HCT116 (cell line): ENCODE data around the gene FAM20C. TPM values are rescaled to one million over a fixed set of nuclear protein-coding genes. Genes with fewer than 3 reads are reported as not detected.

ENCODE experiments used
- ATAC-seq: fragments of 200-7000 bp; cut with Tn5 transposase; 2 replicates; pipeline ENCODE4 v1.9.1; 2020; ENCODE audit warnings: mild to moderate bottlenecking, moderate library complexity
- BruUV-seq: library from RNA; stranded (reverse); fragments of 400-500 nt; replicated peaks from 2 replicates; lab custom pipeline; 2021; lab: Mats Ljungman, UMichigan
- CTCF ChIA-PET: fragments of 300-600 bp; sonication (Branson Sonifier 250); formaldehyde crosslinking; loops from one replicate; lab custom pipeline; 2021; ENCODE audit warnings: antibody characterized with exemption; lab: Charles Lee
- POLR2A ChIA-PET: fragments of 300-600, 350-600 bp; sonication (Branson Sonifier 250); formaldehyde crosslinking; loops from one replicate; lab custom pipeline; 2021; ENCODE audit warnings: antibody characterized with exemption; lab: Charles Lee
- RAD21 ChIA-PET, 2 experiments: fragments of 300-600 bp; sonication (Branson Sonifier 250); formaldehyde crosslinking; loops; one replicate each; lab custom pipeline; 2023; ENCODE audit warnings: low total read pairs in 2 of 2; ENCODE audit not compliant: uncharacterized antibody in 2 of 2, unreplicated experiment in 2 of 2, low non-redundant PET in 1 of 2; lab: Charles Lee
- DNase-seq: peaks from one replicate; pipeline ENCODE4 v3.0.0-alpha.2; 2010; ENCODE audit warnings: low read depth, low spot score
- H2AFZ ChIP-seq: fragments of 200-600 bp; shearing (Covaris generic), sonication (generic); 2 replicates; pipeline ENCODE4 v1.6.1; 2017; ENCODE audit warnings: low read depth, mixed run types, mixed read lengths, antibody characterized with exemption, low read length; ENCODE audit not compliant: poor library complexity, severe bottlenecking
- H3K27ac ChIP-seq: 2 replicates; pipeline ENCODE4 v1.5.1; 2012; ENCODE audit warnings: low read depth, low read length
- H3K27me3 ChIP-seq: fragments of 200-600 bp; sonication (generic); 2 replicates; pipeline ENCODE4 v1.6.1; 2016; ENCODE audit warnings: mixed run types, low read length, mixed read lengths; ENCODE audit not compliant: insufficient read depth
- H3K36me3 ChIP-seq, 2 experiments: fragments of 200-500 bp in 1 of 2; fragments of 200-600 bp in 1 of 2; sonication (Bioruptor generic) in 1 of 2; sonication (generic) in 1 of 2; 2 replicates each; pipeline versions ENCODE4 v1.5.1 to v1.6.1; 2014 to 2016; ENCODE audit warnings: low read length in 2 of 2, inconsistent platforms in 1 of 2, mixed read lengths in 1 of 2, mixed run types in 1 of 2; ENCODE audit not compliant: insufficient read depth in 2 of 2, control insufficient read depth in 1 of 2
- H3K4me1 ChIP-seq, 2 experiments: fragments of 200-600 bp in 1 of 2; sonication (generic) in 1 of 2; 2 replicates each; pipeline versions ENCODE4 v1.5.1 to v1.6.1; 2012 to 2017; ENCODE audit warnings: low read length in 2 of 2, inconsistent platforms in 1 of 2, mild to moderate bottlenecking in 1 of 2, mixed read lengths in 1 of 2, mixed run types in 1 of 2, moderate library complexity in 1 of 2; ENCODE audit not compliant: insufficient read depth in 2 of 2, control insufficient read depth in 1 of 2
- H3K4me2 ChIP-seq: fragments of 200-600 bp; sonication (generic); 2 replicates; pipeline ENCODE4 v1.6.1; 2017; ENCODE audit warnings: mixed run types, low read length, mixed read lengths
- H3K4me3 ChIP-seq, 2 experiments: fragments of 200-600 bp in 1 of 2; sonication (generic) in 1 of 2; replicated peaks in 1 of 2; 2 replicates each; pipeline ENCODE4 v1.5.1; 2011 to 2016; ENCODE audit warnings: low read length in 2 of 2, control low read depth in 1 of 2, low read depth in 1 of 2, mild to moderate bottlenecking in 1 of 2, mixed read lengths in 1 of 2, mixed run types in 1 of 2
- H3K79me2 ChIP-seq: fragments of 200-600 bp; sonication (generic); 2 replicates; pipeline ENCODE4 v1.6.1; 2017; ENCODE audit warnings: mild to moderate bottlenecking, mixed run types, low read length, moderate library complexity, mixed read lengths; ENCODE audit not compliant: insufficient read depth
- H3K9ac ChIP-seq: fragments of 200-600 bp; sonication (generic); 2 replicates; pipeline ENCODE4 v1.6.1; 2016; ENCODE audit warnings: low read length, mixed read lengths
- H3K9me2 ChIP-seq: fragments of 200-600 bp; sonication (generic), shearing (Covaris generic); 2 replicates; pipeline ENCODE4 v1.6.1; 2017; ENCODE audit warnings: mixed run types, mild to moderate bottlenecking, moderate library complexity; ENCODE audit not compliant: insufficient read depth
- H3K9me3 ChIP-seq, 2 experiments: fragments of 200-500 bp in 1 of 2; fragments of 200-600 bp in 1 of 2; sonication (Bioruptor generic) in 1 of 2; sonication (generic) in 1 of 2; 2 replicates each; pipeline ENCODE4 v1.6.1; 2014 to 2017; ENCODE audit warnings: low read length in 2 of 2, mixed read lengths in 2 of 2, inconsistent platforms in 1 of 2, low read depth in 1 of 2, mild to moderate bottlenecking in 1 of 2, mixed run types in 1 of 2, moderate library complexity in 1 of 2; ENCODE audit not compliant: control insufficient read depth in 1 of 2, insufficient read depth in 1 of 2
- H4K20me1 ChIP-seq: fragments of 200-600 bp; sonication (generic), shearing (Covaris generic); 2 replicates; pipeline ENCODE4 v1.6.1; 2017; ENCODE audit warnings: mixed run types, mild to moderate bottlenecking, moderate library complexity; ENCODE audit not compliant: insufficient read depth
- CBX3 ChIP-seq: IDR thresholded peaks from 2 replicates; pipeline ENCODE4 v1.6.1; 2012; ENCODE audit warnings: low read depth
- CTCF ChIP-seq, 3 experiments: fragments of 200-600 bp in 1 of 3; sonication (generic) in 1 of 3; IDR thresholded peaks in 2 of 3; conservative IDR thresholded peaks in 1 of 3; 2 replicates each; pipeline ENCODE4 v1.5.1; 2012 to 2017; ENCODE audit warnings: low read depth in 2 of 3, low read length in 2 of 3, antibody characterized with exemption in 1 of 3, borderline replicate concordance in 1 of 3, control low read depth in 1 of 3, mild to moderate bottlenecking in 1 of 3, mixed read lengths in 1 of 3, mixed run types in 1 of 3, moderate library complexity in 1 of 3; ENCODE audit not compliant: insufficient read depth in 1 of 3
- EGR1 ChIP-seq: IDR thresholded peaks from 2 replicates; pipeline ENCODE4 v1.6.1; 2012; ENCODE audit warnings: low read depth
- ELF1 ChIP-seq: IDR thresholded peaks from 2 replicates; pipeline ENCODE4 v1.6.1; 2012; ENCODE audit warnings: low read depth, borderline replicate concordance
- EZH2phosphoT487 ChIP-seq: fragments of 200-600 bp; IDR thresholded peaks from 2 replicates; pipeline ENCODE4 v1.6.1; 2018; ENCODE audit warnings: antibody characterized with exemption, borderline replicate concordance
- FOSL1 ChIP-seq: IDR thresholded peaks from 2 replicates; pipeline ENCODE4 v1.6.1; 2012; ENCODE audit warnings: low read depth
- JUND ChIP-seq: IDR thresholded peaks from 2 replicates; pipeline ENCODE4 v1.6.1; 2012
- POLR2A ChIP-seq: IDR thresholded peaks from 2 replicates; pipeline ENCODE4 v1.7.0; 2011; ENCODE audit warnings: borderline replicate concordance; ENCODE audit not compliant: insufficient read depth, insufficient read length; ENCODE audit errors: extremely low read depth
- RAD21 ChIP-seq: IDR thresholded peaks from 2 replicates; pipeline ENCODE4 v1.6.1; 2012; ENCODE audit warnings: low read depth, mild to moderate bottlenecking
- REST ChIP-seq: IDR thresholded peaks from 2 replicates; pipeline ENCODE4 v1.6.1; 2012; ENCODE audit warnings: low read depth
- SRF ChIP-seq: IDR thresholded peaks from 2 replicates; pipeline ENCODE4 v1.6.1; 2012; ENCODE audit warnings: low read depth
- ZFX ChIP-seq: fragments of 450-650 bp; IDR thresholded peaks from 2 replicates; pipeline ENCODE4 v1.6.1; 2017
- intact Hi-C: fragments of 100-400 bp; cut with micrococcal nuclease; formaldehyde crosslinking; loops from 2 replicates; pipeline ENCODE4 v1.10.0; 2022
- total RNA-seq: library from RNA; stranded (reverse); gene quantifications from one replicate; pipeline ENCODE4 v1.2.1, GENCODE V29; 2021; ENCODE audit not compliant: unreplicated experiment

Gene FAM20C
- total RNA-seq, 1 experiment from 2014 or later, result 27.1 TPM

- no peaks in the 10 kb centered on the region; a peak in 1 of 4 replicates for H3K36me3 ChIP-seq
- no peaks in the 10 kb centered on the region; a peak in 1 of 4 replicates for H3K9me3 ChIP-seq
- H3K4me3 ChIP-seq, result no peak overlapping the region
- no peak for ATAC-seq
- H3K27ac ChIP-seq, result no peak overlapping the region
- no peaks in the 10 kb centered on the region for H3K4me1 ChIP-seq
- H3K9ac ChIP-seq, result no peak overlapping the region
- CTCF ChIA-PET, result no interaction called here
- no peak for DNase-seq
- H3K79me2 ChIP-seq, result no peaks in the 10 kb centered on the region
- no peaks in the 10 kb centered on the region for H4K20me1 ChIP-seq
- no TSS peak for BruUV-seq
- no peaks in the 10 kb centered on the region for H3K27me3 ChIP-seq
- intact Hi-C loops, result no loop called here
- no peak overlapping the region for H2AFZ ChIP-seq
- POLR2A ChIA-PET, result no interaction called here
- RAD21 ChIA-PET, result no interaction called here
- H3K4me2 ChIP-seq, result no peak overlapping the region
- TF ChIP-seq JUND, result no peak
- no peak for TF ChIP-seq RAD21
- no peak for TF ChIP-seq FOSL1
- TF ChIP-seq REST, result no peak
- TF ChIP-seq CTCF (IDR thresholded peaks at IDR 0.05 in 2 of 3, conservative IDR thresholded peaks at IDR 0.05 in 1 of 3; ENCODE audit: borderline replicate concordance in 1 of 3, insufficient read depth in 1 of 3, low read depth in 2 of 3, low read length in 2 of 3), result no peak
- TF ChIP-seq SRF, result no peak
- no peak for TF ChIP-seq EGR1
- no peak for TF ChIP-seq ZFX
- TF ChIP-seq CBX3, result no peak
- TF ChIP-seq EZH2phosphoT487, result no peak
- no peak for TF ChIP-seq POLR2A
- TF ChIP-seq ELF1, result no peak
- no peaks in the 10 kb centered on the region for H3K9me2 ChIP-seq
Measured at GRCh38 chr7:248732-249435, 56.5 kb downstream of the FAM20C start.
